Loucy (cell line): Measurements from ENCODE around the gene NOD1.

Experiments
- H2AFZ ChIP-seq: fragments of 200-600 bp; sonication (generic); 2 replicates; pipeline ENCODE4 v1.6.0; 2016; ENCODE audit warnings: antibody characterized with exemption, mild to moderate bottlenecking, low read length, moderate library complexity
- H3F3A ChIP-seq: fragments of 200-600 bp; 2 replicates; pipeline ENCODE4 v1.6.0; 2016; ENCODE audit warnings: antibody characterized with exemption, low read depth, mild to moderate bottlenecking
- H3K27me3 ChIP-seq: fragments of 200-600 bp; sonication (generic); 2 replicates; pipeline ENCODE4 v1.6.1; 2014; ENCODE audit warnings: low read length, mild to moderate bottlenecking; ENCODE audit not compliant: insufficient read depth, poor library complexity, severe bottlenecking
- H3K36me3 ChIP-seq: fragments of 200-600 bp; sonication (generic); 2 replicates; pipeline ENCODE4 v1.6.1; 2016; ENCODE audit warnings: low read length; ENCODE audit not compliant: insufficient read depth
- H3K4me1 ChIP-seq: fragments of 200-600 bp; sonication (generic); 2 replicates; pipeline ENCODE4 v1.5.1; 2014; ENCODE audit warnings: low read length, mild to moderate bottlenecking; ENCODE audit not compliant: insufficient read depth, poor library complexity, severe bottlenecking
- H3K4me2 ChIP-seq: fragments of 200-600 bp; sonication (generic); 2 replicates; pipeline ENCODE4 v1.6.0; 2014; ENCODE audit warnings: antibody characterized with exemption, low read length, low read depth, mild to moderate bottlenecking; ENCODE audit not compliant: poor library complexity, severe bottlenecking
- H3K4me3 ChIP-seq: fragments of 200-600 bp; sonication (generic); 2 replicates; pipeline ENCODE4 v1.5.1; 2014; ENCODE audit warnings: low read length, mild to moderate bottlenecking, mixed read lengths; ENCODE audit not compliant: poor library complexity, severe bottlenecking
- H3K79me2 ChIP-seq: fragments of 200-600 bp; sonication (generic); 2 replicates; pipeline ENCODE4 v1.6.1; 2014; ENCODE audit warnings: low read length; ENCODE audit not compliant: insufficient read depth
- H3K9ac ChIP-seq: fragments of 200-600 bp; sonication (generic); 2 replicates; pipeline ENCODE4 v1.6.0; 2014; ENCODE audit warnings: mild to moderate bottlenecking, low read depth, low read length, moderate library complexity; ENCODE audit not compliant: poor library complexity, severe bottlenecking
- H3K9me2 ChIP-seq: fragments of 200-600 bp; sonication (generic); replicated peaks from 2 replicates; pipeline ENCODE4 v1.6.1; 2016; ENCODE audit warnings: low read depth, low read length, mixed read lengths
- H3K9me3 ChIP-seq: fragments of 200-600 bp; sonication (generic); 2 replicates; pipeline ENCODE4 v1.6.1; 2014; ENCODE audit warnings: mild to moderate bottlenecking, antibody characterized with exemption, low read length, low read depth; ENCODE audit not compliant: insufficient read depth
- H4K20me1 ChIP-seq: fragments of 200-600 bp; sonication (generic); 2 replicates; pipeline ENCODE4 v1.6.0; 2014; ENCODE audit warnings: antibody characterized with exemption, low read length, mild to moderate bottlenecking; ENCODE audit not compliant: insufficient read depth, poor library complexity, severe bottlenecking
- CTCF ChIP-seq: fragments of 200-600 bp; sonication (generic); conservative IDR thresholded peaks from 2 replicates; pipeline ENCODE4 v1.5.1; 2014; ENCODE audit warnings: mild to moderate bottlenecking, antibody characterized with exemption, low read length
- EZH2phosphoT487 ChIP-seq: fragments of 200-600 bp; IDR thresholded peaks from 2 replicates; pipeline ENCODE4 v1.6.1; 2018; ENCODE audit warnings: antibody characterized with exemption, mild to moderate bottlenecking, moderate library complexity, borderline replicate concordance

Gene NOD1

GRCh38 chr7:30379741-30380140 lies 98.8 kb downstream of the NOD1 start:
- Histone ChIP-seq H3K27me3 (no peaks in the 10 kb centered on the region), H3K4me3 (no peak overlapping the region), H3K4me1 (no peaks in the 10 kb centered on the region), H3K4me2 (no peak overlapping the region), H3K9me2 (no peaks in the 10 kb centered on the region), H3K9ac (no peak overlapping the region), H3K79me2 (no peaks in the 10 kb centered on the region), H3K36me3 (no peaks in the 10 kb centered on the region), H3F3A (no peaks in the 10 kb centered on the region), H2AFZ (no peak overlapping the region), H3K9me3 (no peaks in the 10 kb centered on the region), H4K20me1 (no peaks in the 10 kb centered on the region)
- TF ChIP-seq CTCF = no peak
- TF ChIP-seq EZH2phosphoT487 = no peak

- Histone ChIP-seq H2AFZ (no peak overlapping the region), H3K36me3 (no peaks in the 10 kb centered on the region), H3K9me2 (no peaks in the 10 kb centered on the region), H3K9ac (no peak overlapping the region), H3K27me3 (no peaks in the 10 kb centered on the region), H4K20me1 (no peaks in the 10 kb centered on the region), H3K4me3 (no peak overlapping the region), H3K4me1 (no peaks in the 10 kb centered on the region), H3K9me3 (no peaks in the 10 kb centered on the region), H3F3A (no peaks in the 10 kb centered on the region), H3K79me2 (no peaks in the 10 kb centered on the region), H3K4me2 (no peak overlapping the region)
- TF ChIP-seq EZH2phosphoT487 (no peak), CTCF (no peak)
Observed at GRCh38 chr7:30379131-30379530, 99.5 kb downstream of the NOD1 start.

- H3K4me1 ChIP-seq = no peaks in the 10 kb centered on the region
- H3K4me2 ChIP-seq = no peak overlapping the region
- no peaks in the 10 kb centered on the region for H3K9me2 ChIP-seq
- no peak overlapping the region for H2AFZ ChIP-seq
- H3K36me3 ChIP-seq = no peaks in the 10 kb centered on the region
- no peak for TF ChIP-seq CTCF
- TF ChIP-seq EZH2phosphoT487 = no peak
- H3F3A ChIP-seq = no peaks in the 10 kb centered on the region
- no peak overlapping the region for H3K9ac ChIP-seq
- no peak overlapping the region for H3K4me3 ChIP-seq
- H4K20me1 ChIP-seq = no peaks in the 10 kb centered on the region
- H3K79me2 ChIP-seq = no peaks in the 10 kb centered on the region
- no peaks in the 10 kb centered on the region for H3K9me3 ChIP-seq
- H3K27me3 ChIP-seq = no peaks in the 10 kb centered on the region
Observed at GRCh38 chr7:30378275-30378674, 100.3 kb downstream of the NOD1 start.
